Esophagus muscularis mucosa (tissue), 4 donors: ENCODE results near the gene ST8SIA4. TPM values are rescaled to one million over a fixed set of nuclear protein-coding genes. Genes with fewer than 3 reads are reported as not detected.

ENCODE experiments used
- DNase-seq: peaks from one replicate; pipeline ENCODE4 v3.0.0-alpha.2; 2017; ENCODE audit errors: extremely low spot score
- H3K27ac ChIP-seq, 4 donors: fragments of 200-600 bp; sonication (generic); replicated peaks in 1 of 4; 1 replicate in 3 of 4; 2 replicates in 1 of 4; pipeline ENCODE4 v1.5.1; 2016 to 2019; ENCODE audit warnings: mild to moderate bottlenecking in 1 of 4
- H3K27me3 ChIP-seq, 4 donors: fragments of 200-600 bp; sonication (generic); one replicate each; pipeline versions ENCODE4 v1.5.1 to v1.6.0; 2016 to 2019
- H3K36me3 ChIP-seq, 4 donors: fragments of 200-600 bp; sonication (generic); one replicate each; pipeline ENCODE4 v1.5.1; 2016 to 2019
- H3K4me1 ChIP-seq, 4 donors: fragments of 200-600 bp; sonication (generic); one replicate each; pipeline ENCODE4 v1.5.1; 2016 to 2019
- H3K4me3 ChIP-seq, 4 donors: fragments of 200-600 bp; sonication (generic); 1 replicate in 2 of 4; 2 replicates in 2 of 4; pipeline ENCODE4 v1.5.1; 2016 to 2019; ENCODE audit warnings: mild to moderate bottlenecking in 4 of 4, moderate library complexity in 1 of 4
- H3K9me3 ChIP-seq, 4 donors: fragments of 200-600 bp; sonication (generic); 1 replicate in 3 of 4; 2 replicates in 1 of 4; pipeline ENCODE4 v1.5.1; 2016 to 2019
- EP300 ChIP-seq: sonication (generic); formaldehyde crosslinking; IDR thresholded peaks from one replicate; pipeline ENCODE4 v1.6.1; 2017; ENCODE audit warnings: antibody characterized with exemption
- POLR2A ChIP-seq: fragments of 450-650 bp; IDR thresholded peaks from one replicate; pipeline ENCODE4 v1.6.1; 2017; ENCODE audit warnings: antibody characterized with exemption, moderate library complexity, mild to moderate bottlenecking, low read depth
- POLR2AphosphoS5 ChIP-seq, 2 donors: sonication (generic); formaldehyde crosslinking; IDR thresholded peaks; one replicate each; pipeline ENCODE4 v1.6.1; 2017; ENCODE audit warnings: antibody characterized with exemption in 2 of 2
- WGBS: methylation state at CpG from one replicate; pipeline ENCODE4 v1.1.5; 2018; 5-methylcytosine and 5-hydroxymethylcytosine counted together
- intact Hi-C: fragments of 100-400 bp; cut with DNase I; formaldehyde crosslinking; loops from one replicate; pipeline ENCODE4 v1.15.1; 2023
- total RNA-seq, 4 donors: library from RNA; depleted of rRNA; stranded (reverse); fragments of >200 nt; gene quantifications; one replicate each; pipeline versions ENCODE4 v1.1.0 to v1.2.1, GENCODE V29; 2016
- TF ChIP-seq, protein P1 (sequence below), 3 experiments: fragments of 200-600 bp in 2 of 3; fragments of 450-650 bp in 1 of 3; sonication (generic) in 2 of 3; IDR thresholded peaks; one replicate each; pipeline ENCODE4 v1.5.1; 2017 to 2019; ENCODE audit warnings: antibody characterized with exemption in 3 of 3, mild to moderate bottlenecking in 2 of 3, moderate library complexity in 1 of 3

ST8SIA4 gene
- total RNA-seq, 4 donors from 2014 or later, result 1.5 to 3.3 (median 2.5) TPM

- H3K27ac ChIP-seq, result no peak overlapping the region
- no peak overlapping the region for H3K4me3 ChIP-seq
- 95% methylated on average over 1 of the region's 1 CpG for WGBS
- no peak for DNase-seq
- TF ChIP-seq, protein P1, sequence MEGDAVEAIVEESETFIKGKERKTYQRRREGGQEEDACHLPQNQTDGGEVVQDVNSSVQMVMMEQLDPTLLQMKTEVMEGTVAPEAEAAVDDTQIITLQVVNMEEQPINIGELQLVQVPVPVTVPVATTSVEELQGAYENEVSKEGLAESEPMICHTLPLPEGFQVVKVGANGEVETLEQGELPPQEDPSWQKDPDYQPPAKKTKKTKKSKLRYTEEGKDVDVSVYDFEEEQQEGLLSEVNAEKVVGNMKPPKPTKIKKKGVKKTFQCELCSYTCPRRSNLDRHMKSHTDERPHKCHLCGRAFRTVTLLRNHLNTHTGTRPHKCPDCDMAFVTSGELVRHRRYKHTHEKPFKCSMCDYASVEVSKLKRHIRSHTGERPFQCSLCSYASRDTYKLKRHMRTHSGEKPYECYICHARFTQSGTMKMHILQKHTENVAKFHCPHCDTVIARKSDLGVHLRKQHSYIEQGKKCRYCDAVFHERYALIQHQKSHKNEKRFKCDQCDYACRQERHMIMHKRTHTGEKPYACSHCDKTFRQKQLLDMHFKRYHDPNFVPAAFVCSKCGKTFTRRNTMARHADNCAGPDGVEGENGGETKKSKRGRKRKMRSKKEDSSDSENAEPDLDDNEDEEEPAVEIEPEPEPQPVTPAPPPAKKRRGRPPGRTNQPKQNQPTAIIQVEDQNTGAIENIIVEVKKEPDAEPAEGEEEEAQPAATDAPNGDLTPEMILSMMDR (IDR thresholded peaks at IDR 0.05), result no peak
- TF ChIP-seq EP300, result no peak
- no peak for TF ChIP-seq POLR2AphosphoS5 (IDR thresholded peaks at IDR 0.05)
- no peak for TF ChIP-seq POLR2A
- intact Hi-C loops, result no loop called here
- H3K36me3 ChIP-seq, result no peaks in the 10 kb centered on the region
- no peaks in the 10 kb centered on the region for H3K27me3 ChIP-seq
- H3K9me3 ChIP-seq, result no peaks in the 10 kb centered on the region
- H3K4me1 ChIP-seq, result no peaks in the 10 kb centered on the region
Observed at GRCh38 chr5:100821751-100822150, 81.3 kb downstream of the ST8SIA4 start.

DNA sequence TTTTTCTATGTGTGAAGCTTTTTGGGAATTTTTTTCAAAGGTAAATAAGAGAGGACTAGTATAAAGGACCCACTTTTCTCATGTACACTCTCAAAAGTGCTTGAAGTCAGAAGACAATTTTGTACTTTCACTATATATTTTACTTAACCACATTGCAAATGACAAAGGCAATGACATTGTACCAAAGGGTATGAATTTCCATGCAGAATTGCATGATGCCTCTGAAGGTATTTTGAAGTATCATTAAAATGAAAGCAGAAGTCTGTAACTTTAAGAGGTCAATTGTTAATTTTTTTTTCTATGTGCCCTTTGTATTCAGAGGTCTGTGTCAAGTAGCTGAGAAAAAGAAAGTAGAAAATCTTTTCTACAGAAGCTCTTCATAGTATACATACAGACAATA, 84.7 kb downstream of the ST8SIA4 start:
- Histone ChIP-seq H3K4me1 (no peaks in the 10 kb centered on the region), H3K27ac (no peak overlapping the region), H3K27me3 (no peaks in the 10 kb centered on the region), H3K9me3 (no peaks in the 10 kb centered on the region), H3K36me3 (no peaks in the 10 kb centered on the region), H3K4me3 (no peak overlapping the region)
- no peak for DNase-seq
- TF ChIP-seq POLR2A (no peak), EP300 (no peak), POLR2AphosphoS5 (IDR thresholded peaks at IDR 0.05) (no peak)
- TF ChIP-seq, protein P1 (IDR thresholded peaks at IDR 0.05), result no peak
- intact Hi-C loops, result no loop called here

DNA sequence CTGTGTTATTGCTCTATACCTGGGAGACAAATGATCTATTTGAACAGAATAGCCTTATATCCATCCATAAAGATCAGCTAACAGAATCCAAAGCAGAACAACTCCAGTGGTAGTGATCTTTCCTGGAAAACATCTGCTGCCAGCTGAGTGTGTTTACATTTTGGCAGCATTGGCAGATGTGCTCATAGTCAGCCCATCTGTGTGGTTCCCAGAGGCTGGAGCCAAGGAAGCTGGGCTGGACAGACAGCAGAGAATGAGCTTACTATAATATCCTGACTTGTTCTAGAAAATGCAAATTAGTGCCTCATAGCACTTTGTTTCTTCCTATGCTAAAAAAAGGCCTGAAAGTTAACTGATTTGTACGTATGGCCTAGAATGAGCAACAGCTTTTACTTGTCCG, 99.7 kb downstream of the ST8SIA4 start:
- H3K4me1 ChIP-seq, result peaks cover 0 to 5% (median 1%) of the 10 kb centered on the region in 4 donors
- DNase-seq, result no peak
- no peak overlapping the region for H3K27ac ChIP-seq
- no peak overlapping the region for H3K4me3 ChIP-seq
- 70% methylated on average over 2 of the region's 2 CpGs for WGBS
- H3K27me3 ChIP-seq, result no peaks in the 10 kb centered on the region
- no peak for TF ChIP-seq POLR2AphosphoS5 (IDR thresholded peaks at IDR 0.05)
- TF ChIP-seq EP300, result no peak
- TF ChIP-seq, protein P1 (IDR thresholded peaks at IDR 0.05), result no peak
- no peak for TF ChIP-seq POLR2A
- no peaks in the 10 kb centered on the region for H3K36me3 ChIP-seq
- no peaks in the 10 kb centered on the region for H3K9me3 ChIP-seq
- intact Hi-C loops, result no loop called here

- H3K4me1 ChIP-seq, result peaks cover 0 to 5% (median 1%) of the 10 kb centered on the region in 4 donors
- TF ChIP-seq POLR2A, result no peak
- no peak for TF ChIP-seq EP300
- TF ChIP-seq, protein P1 (IDR thresholded peaks at IDR 0.05), result no peak
- no peak for TF ChIP-seq POLR2AphosphoS5 (IDR thresholded peaks at IDR 0.05)
- no peak overlapping the region for H3K27ac ChIP-seq
- no peaks in the 10 kb centered on the region for H3K27me3 ChIP-seq
- no peaks in the 10 kb centered on the region for H3K9me3 ChIP-seq
- no peak for DNase-seq
- H3K4me3 ChIP-seq, result no peak overlapping the region
- WGBS, result 84% methylated on average over 2 of the region's 2 CpGs
- intact Hi-C loops, result no loop called here
- H3K36me3 ChIP-seq, result no peaks in the 10 kb centered on the region
Observed at GRCh38 chr5:100802208-100802607, 100.9 kb downstream of the ST8SIA4 start.

- Histone ChIP-seq H3K27ac (no peak overlapping the region), H3K4me1 (peaks cover 0 to 5% (median 1%) of the 10 kb centered on the region in 4 donors), H3K27me3 (no peaks in the 10 kb centered on the region), H3K36me3 (no peaks in the 10 kb centered on the region), H3K9me3 (no peaks in the 10 kb centered on the region), H3K4me3 (no peak overlapping the region)
- intact Hi-C loops, result no loop called here
- TF ChIP-seq POLR2AphosphoS5 (IDR thresholded peaks at IDR 0.05), result no peak
- TF ChIP-seq POLR2A, result no peak
- TF ChIP-seq, protein P1 (IDR thresholded peaks at IDR 0.05), result no peak
- TF ChIP-seq EP300, result no peak
- no peak for DNase-seq
- 94% methylated on average over 5 of the region's 5 CpGs for WGBS
Observed at GRCh38 chr5:100800562-100800961, 102.5 kb downstream of the ST8SIA4 start.
